GM19467 (cell line): ENCODE measurements around the gene CRYBG1.
"Not testable (repeated sequence)": the region's sequence is repeated elsewhere in the genome, so short reads cannot be mapped to it uniquely, and the experiment has no call there.

ENCODE experiments used
- ATAC-seq: cut with Tn5 transposase; IDR thresholded peaks from one replicate; pipeline ENCODE4 v1.9.1; 2021; ENCODE audit warnings: mild to moderate bottlenecking, moderate library complexity; ENCODE audit not compliant: unreplicated experiment

CRYBG1 gene

DNA sequence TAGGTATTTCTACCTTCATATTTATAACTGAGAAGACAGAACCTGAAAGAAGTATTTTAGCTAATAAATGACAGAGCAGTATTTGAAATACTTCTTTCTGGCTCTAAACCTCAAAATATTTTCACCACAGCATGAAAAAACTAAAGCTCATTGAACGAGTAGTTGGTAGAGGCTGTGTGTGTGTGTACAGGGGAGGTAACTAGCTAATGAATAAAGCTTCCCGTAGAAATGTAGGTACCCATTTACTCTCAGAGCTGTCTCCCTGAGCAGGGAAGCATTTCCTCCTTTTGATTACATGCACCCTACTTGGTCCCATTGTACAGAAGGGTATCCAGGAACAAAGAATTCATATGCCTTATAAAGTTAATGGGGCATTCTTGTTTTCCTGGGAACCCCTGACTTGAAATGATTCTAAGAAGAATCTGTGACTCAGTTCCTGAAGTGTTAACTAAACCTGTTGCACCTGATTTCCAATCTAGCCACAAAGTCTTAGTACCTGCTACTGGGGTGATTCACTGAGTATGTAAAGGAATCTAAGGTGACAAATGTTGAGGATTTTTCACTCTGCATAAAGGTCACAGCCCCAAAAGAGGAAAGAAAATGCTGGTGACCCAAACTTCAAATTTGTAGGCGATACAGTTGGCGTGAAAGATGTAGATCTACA, 12.5 kb downstream of the CRYBG1 start:
- no peak for ATAC-seq

DNA sequence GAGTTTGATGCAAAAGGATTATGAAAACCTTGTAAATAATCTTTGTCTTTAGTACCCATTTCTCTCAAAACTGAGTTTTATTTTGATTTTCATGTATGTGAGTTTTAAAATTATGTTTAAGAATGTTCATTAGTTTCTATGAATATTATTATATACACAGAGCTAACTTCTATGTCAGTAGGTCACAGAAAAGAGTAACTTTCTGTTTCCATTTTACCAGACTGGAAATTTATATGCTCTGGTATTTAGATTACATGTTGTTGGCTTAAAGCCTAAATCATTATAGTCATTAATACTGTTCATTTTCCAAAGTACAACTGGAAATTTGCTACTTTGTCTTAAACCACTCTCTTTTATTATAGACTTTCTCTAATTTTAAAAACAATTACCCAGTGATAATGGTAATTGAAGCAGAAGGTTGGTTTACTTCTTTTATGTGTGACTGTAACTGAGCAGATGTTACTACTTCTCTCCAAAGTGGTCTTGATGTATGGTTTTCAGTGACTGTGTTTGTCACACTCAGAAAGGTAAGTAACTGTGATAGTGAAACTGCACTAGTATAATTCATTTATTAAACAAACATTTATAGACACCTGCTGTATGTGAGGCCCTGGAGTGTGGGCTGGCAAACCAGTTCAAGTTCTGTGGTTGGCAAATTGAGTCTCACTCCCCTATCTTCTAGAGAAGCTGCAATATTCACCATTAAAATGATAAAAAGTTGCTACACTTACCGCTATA, 13.2 kb downstream of the CRYBG1 start:
- no peak for ATAC-seq

DNA sequence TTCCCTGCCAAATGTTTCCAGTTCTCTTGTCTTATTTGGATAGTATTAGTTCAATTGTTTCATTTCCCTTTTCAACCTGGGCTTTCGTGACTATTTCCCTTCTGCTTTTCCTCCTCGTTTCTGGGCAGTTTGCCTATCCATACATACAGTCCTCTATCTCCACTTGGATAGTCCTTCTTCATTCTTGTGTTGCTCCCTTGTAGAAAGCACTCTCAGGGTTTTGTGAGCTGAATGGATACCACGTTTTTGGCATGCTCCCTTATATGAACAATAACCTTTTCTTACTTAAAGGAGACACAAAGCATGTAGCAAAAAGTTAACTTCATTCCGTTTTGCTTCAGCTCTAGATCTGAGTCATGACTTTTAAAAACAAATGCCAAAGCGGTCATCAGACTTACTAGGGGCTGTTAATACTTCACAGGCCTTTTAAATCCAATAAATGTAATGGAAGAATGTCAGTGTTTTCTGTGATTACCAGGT, 16.6 kb downstream of the CRYBG1 start:
- no peak for ATAC-seq

DNA sequence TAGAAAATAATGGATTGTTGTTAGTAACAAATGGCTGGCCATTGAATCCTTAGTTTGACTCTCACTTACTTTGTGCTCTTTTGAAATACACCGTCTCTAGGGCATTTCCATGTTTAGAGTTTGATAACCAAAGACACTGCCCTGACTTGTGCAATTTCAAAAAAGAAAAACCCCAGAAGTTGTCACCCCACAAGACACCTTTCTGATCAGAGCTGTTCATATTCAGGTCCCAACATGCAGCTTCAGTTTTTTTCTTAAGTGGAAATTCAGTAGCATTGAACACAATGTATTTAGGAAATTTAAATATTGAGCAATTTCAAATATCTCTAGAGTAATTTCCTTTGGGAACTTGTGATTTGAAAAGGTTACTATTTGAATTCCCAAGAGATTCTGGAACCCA, 19.4 kb downstream of the CRYBG1 start:
- ATAC-seq: no peak

DNA sequence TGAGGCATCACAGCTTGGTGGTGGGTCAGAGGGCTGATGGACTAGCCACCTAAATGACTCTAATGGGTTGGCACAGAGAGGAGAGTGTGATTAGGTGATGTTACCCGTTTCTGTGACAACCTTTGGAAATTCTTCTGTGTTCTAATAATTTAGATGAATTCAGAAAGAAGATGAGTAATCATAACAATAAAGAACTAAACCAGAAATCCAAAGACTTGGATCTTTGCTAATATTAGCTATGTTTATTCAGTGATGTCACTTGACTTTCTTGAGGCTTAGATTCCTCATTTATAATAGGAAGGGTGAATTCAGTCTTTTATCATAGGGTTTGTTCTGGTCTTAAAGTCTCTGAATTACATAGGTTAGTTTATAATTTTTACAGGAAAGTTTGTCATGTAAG, 19.9 kb downstream of the CRYBG1 start:
- ATAC-seq: no peak

DNA sequence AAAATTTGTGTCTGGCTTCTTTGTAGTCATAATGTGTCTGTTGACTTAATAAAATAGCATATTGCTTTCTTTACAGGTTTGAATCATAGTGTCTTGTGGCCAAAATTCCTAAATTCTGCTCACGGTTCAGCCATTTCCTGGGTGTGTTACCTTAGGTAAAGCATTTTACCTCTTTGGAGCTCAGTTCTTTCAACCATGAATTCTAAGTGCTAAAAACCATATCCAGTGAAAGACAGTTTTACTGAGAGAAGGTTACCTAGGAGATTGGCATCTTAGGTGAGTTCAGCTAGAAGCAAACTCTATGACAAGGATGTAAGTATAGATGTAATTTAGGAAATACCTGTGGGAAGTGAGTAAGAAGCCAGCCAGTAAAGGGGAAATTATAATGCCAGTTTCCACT, 20.7 kb downstream of the CRYBG1 start:
- ATAC-seq: no peak

DNA sequence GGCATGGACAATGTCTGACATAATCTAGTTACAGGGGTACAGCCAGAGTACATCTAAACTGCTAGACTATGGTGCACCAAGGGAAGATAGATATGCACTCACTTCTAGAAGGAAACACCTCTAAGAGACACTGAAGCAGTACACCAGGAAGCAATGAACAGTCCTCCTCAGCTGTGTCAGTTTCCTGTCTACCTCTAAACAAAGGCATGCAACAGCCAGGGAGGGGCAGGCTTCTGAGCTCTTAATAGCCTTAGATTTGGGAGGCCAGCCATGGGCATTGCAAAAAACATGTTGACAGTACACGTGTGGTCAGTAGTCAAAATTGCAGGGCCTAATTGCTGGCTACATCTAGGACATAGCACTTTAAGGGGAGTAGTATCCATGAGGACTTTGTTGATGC, 21.4 kb downstream of the CRYBG1 start:
- no peak for ATAC-seq

DNA sequence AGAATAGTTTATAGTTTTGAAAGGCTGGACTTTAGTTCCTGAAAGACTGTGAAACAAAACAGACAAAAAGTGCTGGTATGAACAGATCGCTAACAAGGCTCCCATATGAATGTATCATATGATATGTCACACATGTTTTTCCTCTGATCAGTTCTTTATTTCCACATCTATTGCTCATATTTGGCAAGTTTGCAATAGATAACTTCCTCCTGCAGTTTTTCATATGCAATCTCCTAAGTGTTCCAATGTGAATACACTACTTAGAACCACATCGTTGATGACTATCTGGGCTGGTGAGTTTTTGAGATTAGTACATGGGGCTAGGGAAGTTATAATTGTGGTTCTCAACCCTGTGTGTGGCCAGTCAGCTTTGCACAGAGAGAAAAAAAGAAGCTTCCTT, 23.1 kb downstream of the CRYBG1 start:
- ATAC-seq: no peak

DNA sequence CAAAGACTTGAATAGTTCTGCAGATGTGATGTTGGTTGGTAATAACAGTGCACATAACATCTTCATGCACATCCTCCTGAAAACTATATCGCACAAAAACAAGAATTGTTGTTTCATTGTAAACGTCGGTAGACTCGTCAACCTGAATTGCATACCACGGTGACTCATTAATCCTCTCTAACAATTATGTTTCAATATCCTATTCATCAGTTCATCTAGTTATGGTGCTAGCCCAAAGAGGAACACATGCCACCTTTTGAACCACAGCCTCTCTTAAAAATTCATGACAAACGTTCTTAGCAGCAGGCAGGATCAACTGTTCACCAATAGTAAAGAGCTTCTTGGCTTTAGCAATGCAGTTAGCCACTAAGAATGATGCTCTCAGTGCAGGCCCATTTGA, 25.0 kb downstream of the CRYBG1 start:
- ATAC-seq: no peak

DNA sequence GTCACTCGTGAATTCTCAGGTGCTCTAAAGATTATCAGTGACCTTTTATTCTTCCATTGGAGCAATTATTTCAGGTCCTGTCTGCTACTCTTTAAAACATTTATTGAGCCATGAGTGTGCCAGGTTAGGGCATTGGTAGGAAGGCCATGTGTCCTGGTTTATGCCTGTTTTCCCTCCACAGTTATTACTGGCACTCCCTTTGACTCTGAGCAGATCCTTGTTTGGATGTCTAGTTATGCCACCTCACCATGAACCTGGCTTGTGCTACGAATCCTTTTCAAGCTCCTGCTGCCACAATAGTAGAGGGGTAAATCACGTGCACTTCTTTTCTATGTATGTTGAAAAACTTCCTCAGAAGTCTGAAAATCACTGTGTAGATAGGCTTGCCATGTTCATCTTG, 27.4 kb downstream of the CRYBG1 start:
- ATAC-seq: no peak

DNA sequence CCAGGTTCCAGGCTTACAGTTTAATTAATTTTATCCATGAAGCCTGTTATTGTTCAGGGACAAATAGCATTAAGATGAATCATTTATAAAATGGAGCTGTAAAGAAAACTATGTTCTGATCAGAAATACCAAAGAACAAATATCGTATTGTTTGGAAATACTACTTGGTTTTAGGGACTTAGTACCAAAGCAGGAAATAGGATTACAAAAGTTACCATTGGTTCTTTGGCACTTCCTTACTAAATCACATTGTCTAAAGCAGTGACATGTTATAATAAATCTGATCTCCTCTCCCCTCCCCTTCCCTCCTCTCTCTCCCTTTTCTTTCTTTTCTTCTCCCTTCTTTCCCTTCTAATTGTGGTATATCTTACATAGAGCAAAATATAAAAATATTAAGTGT, 29.6 kb downstream of the CRYBG1 start:
- no peak for ATAC-seq

DNA sequence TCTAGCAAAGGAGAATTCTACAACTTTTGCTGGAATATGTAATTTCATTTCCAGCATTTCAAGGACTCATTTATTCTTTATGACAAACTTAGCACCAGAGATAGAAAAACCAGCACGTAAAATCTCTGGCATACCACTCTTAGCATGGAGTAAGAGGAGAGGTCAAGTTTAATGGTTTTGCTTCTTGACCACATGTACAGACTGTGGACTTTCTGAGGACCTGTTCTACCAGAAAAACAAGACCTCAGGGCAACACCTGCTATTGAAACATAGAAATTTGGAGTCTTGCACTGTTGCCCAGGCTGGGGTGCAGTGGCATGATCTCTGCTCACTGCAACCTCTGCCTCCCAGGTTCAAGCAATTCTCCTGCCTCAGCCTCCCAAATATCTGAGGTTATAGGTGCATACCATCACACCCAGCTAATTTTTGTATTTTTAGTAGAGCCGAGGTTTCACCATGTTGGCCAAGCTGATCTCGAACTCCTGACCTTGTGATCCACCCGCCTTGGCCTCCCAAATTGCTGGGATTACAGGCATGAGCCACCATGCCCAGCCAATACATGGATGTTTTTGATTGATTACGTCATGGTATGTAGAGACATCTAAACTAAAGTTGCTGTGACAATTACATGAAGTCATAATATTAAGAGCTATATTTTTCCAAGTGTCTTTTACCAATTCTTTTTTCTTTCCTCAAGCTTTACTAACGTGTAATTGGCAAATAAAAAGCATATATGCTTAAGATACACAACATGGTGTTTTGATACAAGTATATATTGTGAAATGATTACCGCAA, 36.1 kb downstream of the CRYBG1 start:
- no peak for ATAC-seq

DNA sequence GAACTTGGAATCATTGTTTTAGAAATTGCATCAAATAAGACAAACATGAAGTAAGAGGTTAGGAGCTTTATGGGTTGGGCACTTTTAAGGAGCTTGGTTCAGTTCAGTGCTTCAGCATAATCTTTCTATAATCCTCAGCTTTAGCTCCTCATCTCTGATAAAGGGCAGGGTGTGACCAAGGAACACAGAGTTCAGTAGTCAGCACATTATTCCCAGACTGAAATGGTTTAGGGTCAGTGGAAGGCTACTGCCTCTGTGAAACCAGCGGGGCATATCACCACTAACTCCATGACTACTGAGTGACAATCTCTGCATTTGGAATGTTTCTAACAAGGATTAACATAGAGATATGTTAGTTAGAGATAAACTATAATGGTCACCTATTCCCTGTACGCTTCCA, 36.9 kb downstream of the CRYBG1 start:
- no peak for ATAC-seq

DNA sequence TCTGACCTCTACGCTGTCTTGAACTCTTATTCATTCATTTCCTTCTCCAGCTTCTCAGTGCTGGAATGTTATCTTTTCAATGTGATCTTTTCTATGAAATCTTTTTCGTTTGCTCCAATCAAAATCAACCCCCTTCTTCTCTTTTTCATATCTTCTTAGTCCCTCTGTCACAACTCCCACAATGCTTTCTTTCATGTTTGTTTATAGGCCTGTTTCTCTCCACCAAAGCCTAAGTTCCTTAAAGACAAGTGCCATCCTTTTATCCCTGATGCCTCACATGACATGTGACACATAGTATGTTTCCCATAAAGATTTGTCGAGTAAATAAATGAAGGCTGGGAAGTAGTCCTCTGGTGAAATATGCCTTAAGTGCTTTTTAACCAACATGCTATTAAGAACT, 38.1 kb downstream of the CRYBG1 start:
- no peak for ATAC-seq

DNA sequence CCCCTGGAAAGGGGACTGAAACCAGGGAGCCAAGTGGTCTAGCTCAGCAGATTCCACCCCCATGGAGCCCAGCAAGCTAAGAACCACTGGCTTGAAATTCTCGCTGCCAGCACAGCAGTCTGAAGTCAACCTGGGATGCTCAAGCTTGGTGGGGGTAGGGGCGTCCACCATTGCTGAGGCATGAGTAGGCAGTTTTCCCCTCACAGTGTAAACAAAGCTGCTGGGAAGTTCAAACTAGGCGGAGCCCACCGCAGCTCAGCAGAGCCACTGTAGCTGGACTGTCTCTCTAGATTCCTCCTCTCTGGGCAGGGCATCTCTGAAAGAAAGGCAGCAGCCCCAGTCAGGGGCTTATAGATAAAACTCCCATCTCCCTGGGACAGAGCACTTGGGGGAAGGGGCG, 44.5 kb downstream of the CRYBG1 start:
- not testable (repeated sequence) for ATAC-seq

DNA sequence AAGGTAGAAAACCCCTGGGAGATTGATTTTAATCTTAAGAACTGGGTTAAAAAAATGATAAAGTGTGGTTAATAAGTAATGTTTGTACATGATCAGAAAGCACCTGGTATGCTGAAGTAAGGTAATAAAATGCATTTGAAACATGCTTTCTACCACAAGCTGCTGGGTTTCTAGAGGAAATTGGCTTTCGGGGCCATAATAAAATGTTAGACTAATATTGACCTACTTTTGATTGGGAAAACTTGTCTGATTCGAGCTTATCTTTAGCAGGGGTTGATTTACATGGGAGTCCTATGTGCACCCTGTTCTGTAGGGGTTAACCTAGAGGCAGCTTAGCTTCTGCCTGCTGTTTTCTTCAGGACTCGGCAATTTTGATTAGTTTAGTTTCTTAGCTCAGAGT, 50.5 kb downstream of the CRYBG1 start:
- ATAC-seq: no peak

DNA sequence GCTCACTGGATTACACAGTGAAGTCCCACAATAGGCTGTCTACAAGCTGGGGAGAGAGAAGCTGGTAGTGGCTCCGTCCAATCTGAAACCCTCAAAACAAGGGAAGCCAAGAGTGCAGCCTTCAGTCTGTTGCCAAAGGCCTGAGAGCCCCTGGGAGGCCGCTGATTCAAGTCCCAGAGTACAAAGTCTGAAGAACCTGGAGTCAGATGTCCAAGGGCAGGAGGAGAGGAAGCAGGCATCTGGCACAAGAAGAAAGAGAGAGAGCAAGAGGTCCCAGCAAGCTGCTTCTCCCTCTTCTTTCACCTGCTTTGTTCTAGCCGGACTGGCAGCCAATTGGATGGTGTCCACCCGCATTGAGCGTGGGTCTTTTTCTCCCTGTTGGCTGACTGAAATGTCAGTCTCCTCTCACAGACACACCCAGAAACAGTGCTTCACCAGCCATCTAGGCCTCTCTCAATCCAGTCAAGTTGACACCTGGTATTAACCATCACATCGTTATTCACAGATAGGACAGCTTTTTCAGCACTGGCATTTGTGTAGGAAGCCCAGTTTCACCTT, 51.2 kb downstream of the CRYBG1 start:
- no peak for ATAC-seq

DNA sequence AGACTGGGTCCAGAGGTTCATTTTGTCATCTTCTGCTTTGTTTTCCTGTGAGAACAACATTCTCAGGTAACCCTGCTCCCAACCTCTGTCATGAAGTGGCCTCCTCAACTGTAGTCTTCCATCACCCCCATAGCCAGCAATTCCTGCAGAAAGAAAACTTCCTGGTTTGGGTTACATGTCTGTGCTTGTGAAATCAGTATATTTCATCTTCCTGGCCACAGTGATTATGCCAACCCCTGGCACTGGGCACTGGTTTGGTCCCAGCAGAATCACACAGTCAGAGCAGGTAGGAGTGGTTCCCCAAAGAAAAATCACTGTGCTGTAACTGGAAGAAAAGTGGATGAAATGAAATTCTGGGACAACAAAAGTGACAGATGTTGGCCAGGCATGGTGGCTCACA, 52.5 kb downstream of the CRYBG1 start:
- ATAC-seq: no peak

DNA sequence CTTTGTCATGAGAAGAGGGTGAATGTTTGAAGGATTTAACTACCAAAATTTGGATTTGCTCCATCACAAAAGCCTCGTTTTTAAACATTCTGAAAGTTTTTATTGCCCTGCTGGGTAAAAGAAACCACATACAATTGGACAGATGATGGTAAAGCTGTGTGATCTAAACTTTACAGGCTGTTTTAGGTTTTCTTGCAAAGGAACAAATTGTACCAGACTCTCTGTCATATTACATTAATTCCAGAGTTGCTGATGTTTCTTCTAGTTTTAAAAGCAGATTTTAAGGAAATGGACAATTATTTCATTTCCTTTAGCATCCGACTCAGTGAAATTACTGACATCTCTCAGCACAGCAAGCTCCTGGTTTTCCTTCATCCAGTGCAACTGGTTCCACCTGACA, 53.2 kb downstream of the CRYBG1 start:
- no peak for ATAC-seq

DNA sequence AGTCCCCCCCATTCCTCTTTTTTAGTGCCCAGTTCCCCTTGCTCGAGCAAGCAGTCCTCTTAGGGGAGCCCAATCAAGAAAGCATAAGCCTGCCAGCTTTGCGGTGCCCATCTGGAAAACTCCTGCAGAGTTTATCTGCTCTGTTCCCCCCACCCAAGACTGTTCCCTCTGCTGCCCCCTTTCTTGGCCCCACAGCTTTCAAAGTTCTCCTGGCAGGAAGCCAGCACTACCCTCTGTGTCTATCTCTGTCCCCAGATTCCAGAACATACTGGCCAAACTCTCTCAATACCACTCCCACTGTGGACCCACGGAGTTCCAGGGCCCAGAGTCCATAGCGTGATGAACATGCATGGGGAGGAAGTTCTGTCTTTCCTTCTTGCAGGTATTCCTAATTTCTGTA, 55.4 kb downstream of the CRYBG1 start:
- ATAC-seq: no peak

DNA sequence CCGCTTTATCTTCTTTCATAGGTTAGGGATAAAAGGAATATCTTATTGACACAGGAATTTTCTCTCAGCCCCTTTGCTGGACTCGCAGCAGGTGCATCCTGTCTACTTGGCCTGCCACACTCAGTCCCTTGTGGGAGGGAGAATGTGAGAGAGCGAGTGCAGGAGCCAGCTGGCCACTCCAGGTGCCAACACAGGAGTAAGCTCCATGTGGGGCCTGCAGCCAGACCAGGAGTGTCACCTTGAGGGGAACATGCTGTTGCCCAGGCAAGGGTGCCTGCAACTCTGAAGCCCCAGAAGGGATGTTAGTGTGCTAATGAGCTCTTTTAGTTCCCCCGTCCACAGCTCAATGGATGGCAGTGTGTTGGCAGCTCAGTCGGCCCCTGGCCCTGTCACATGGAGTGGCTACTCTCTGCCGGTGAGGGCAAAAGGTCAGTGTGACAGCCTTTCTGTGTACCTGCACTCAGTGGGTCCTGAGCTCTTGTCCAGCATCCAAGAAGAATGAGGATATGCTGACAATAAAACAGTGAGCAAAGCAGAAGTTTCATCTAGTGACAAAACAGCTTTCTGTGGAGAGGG, 57.1 kb downstream of the CRYBG1 start:
- ATAC-seq: no peak
